ENCODE data around the gene BCL2A1.
"Not testable (repeated sequence)": the region's sequence is repeated elsewhere in the genome, so short reads cannot be mapped to it uniquely, and the experiment has no call there.

Gene BCL2A1

GRCh38 chr15:79989183-79989582 is 18.2 kb upstream of the BCL2A1 start:
- no peak for DNase-seq (ENCODE audit: low spot score)

- no peak for DNase-seq (ENCODE audit: low spot score)
Measured at GRCh38 chr15:79988448-79989117, 17.6 kb upstream of the BCL2A1 start.

DNA sequence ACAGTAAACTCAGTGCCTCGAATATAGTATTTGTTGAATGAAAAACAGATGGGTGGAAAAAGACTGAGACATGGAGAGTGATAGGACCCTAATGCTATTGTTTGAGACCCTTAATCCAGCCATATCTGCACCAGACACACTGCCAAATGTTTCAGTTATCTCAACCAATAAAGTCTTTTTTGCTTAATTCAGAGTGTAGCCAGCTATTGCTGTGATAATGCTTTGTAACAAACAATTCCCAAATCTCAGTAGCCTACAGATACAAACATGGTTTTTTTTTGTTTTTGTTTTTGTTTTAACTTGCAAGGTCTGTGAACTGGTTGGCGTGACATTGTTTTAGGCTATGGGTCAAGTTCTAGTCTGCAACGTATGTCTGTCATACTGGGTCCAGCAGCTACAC is 17.0 kb upstream of the BCL2A1 start:
- DNase-seq (ENCODE audit: low spot score), result no peak

GRCh38 chr15:79987569-79987955 is 16.6 kb upstream of the BCL2A1 start:
- DNase-seq (ENCODE audit: low spot score), result no peak

DNA sequence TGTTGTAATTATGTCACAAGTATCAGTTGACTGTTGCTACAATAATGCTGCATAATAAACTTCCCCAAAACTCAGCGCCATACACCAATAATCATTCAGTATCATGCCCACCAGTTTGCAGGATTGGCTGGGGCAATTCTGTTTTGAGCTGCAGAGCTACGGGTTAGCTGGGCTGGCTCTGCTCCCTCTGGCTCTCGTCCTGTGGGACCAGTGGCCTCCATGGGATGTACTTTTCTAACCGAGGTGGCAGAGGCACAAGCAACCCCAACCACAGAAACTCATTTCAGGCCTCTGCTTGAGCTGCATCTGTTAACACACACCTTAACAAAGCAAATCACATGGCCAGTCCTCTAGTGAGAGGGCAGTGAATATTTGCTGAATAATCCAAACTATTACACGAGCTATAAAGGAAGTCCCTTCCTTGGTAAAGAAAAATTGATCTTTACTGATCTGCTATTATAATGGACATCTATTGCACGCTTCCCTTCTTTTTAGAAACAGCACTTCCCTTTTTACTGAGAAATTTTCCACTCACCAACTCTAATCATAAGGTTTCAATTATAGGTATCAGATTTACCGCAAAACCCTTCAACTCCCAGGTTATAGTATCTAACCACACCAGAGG is 10.9 kb upstream of the BCL2A1 start:
- no peak for DNase-seq (ENCODE audit: low spot score)

GRCh38 chr15:79978655-79979514 is 7.9 kb upstream of the BCL2A1 start:
- DNase-seq (ENCODE audit: low spot score), result peak; percentile 49

- no peak for DNase-seq (ENCODE audit: low spot score)
Measured at GRCh38 chr15:79978260-79978654, 7.3 kb upstream of the BCL2A1 start.

DNA sequence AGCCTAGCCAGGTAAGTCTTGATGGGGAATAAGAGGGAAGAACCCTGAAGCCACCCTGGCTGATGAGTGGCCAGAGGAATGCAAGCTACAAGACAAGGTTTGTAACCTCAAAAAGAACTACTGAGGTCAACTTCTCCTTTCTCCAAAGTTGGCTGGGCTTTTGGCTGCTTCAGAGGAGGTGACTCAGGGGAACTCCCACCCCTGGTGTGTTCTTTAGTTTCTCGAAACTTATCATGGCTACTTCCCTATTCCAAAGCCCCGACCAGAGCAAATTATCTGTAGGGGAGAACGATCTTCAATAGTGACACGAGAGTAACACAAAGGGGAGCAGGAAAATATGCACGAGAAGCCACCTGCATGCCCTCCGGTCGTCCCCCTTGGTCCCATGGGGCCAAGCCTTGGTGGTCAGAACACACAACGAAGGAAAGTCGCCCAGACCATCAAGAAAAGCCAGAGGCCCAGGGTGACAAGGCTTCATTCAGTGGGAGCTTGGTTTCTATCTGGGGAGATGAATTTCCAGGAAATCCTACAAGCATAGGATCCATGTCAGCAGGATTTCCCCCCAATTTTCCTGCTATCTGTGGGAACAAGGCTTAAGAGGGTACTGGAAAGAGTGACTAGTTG is 6.5 kb upstream of the BCL2A1 start:
- no peak for DNase-seq (ENCODE audit: low spot score)

GRCh38 chr15:79973456-79974195 is 2.6 kb upstream of the BCL2A1 start:
- DNase-seq (ENCODE audit: low spot score), result no peak

DNA sequence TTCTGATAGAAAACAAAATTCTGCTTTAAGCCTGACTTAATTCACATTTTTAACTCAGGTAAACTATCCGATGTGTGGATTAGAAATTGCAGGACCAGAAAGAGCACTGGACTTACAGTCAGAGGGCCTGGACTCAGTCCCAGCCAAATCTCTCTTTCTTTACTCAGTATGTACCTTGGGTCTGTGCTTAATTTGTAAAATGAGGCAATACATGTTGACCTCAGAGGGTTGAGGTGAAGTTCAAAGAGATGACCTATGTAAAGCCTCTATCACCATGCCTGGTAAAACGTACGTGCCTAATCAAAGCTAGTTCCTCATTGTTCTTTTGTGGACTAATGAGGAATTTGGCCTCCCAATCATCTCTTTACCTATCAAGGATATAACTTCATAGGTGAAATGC is 1.9 kb upstream of the BCL2A1 start:
- DNase-seq (ENCODE audit: low spot score), result no peak

DNA sequence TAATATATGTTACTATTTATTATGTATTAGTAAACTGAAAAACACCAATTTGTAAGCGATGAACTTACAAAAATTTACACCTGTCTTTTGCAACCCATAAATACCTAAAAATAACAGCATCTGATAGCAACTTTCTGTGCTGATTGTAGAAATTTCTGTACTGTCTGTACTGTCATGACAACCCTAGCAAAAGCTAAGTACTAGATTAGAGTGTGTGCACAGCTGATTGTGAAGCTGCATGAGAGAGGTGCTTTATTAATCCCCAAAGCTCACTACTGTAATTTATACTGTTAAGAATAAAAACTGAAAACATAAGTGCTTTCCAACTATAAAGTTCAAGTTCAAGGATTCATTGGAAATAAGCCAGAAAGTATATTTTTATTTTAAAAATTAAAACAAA is 815 bp downstream of the BCL2A1 start:
- DNase-seq (ENCODE audit: low spot score), result no peak

GRCh38 chr15:79969146-79969545 is 1.9 kb downstream of the BCL2A1 start:
- DNase-seq (ENCODE audit: low spot score), result no peak

DNA sequence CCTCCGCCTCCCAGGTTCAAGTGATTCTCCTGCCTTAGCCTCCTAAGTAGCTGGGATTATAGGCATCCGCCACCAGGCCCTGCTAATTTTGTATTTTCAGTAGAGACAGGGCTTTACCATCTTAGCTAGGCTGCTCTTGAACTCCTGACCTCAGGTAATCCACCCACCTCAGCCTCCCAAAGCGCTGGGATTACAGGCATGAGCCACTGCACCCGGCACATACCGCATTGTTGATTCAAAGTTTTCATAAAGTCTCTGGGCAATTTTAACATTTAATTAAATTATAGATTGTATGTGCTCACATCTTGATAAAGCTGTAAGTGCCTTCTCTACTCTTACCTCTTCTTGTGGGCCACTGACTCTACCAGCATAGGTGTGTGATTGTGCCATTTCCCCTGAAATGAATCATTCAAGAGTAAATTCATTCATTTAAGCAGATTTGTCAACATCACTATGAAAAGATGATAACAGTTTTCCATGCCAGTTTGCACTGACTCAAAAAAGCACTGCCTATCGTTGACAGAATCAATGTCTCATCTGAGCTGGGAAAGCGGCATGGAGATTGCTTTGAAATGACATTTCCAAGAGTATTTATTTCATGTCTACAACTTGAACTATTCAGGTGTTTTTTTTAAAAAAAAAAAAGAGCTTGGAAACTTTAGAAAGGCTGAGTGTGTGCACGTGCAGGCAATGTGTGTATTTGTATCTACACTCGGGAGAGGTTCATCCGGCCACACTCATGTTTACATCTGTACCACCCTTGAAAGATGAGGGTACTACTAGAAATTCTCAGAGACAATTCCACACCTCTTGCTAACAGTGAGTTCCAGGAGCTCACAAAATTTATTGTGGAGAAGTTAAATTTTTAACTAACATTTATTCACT is 3.5 kb downstream of the BCL2A1 start:
- DNase-seq (ENCODE audit: low spot score), result no peak

DNA sequence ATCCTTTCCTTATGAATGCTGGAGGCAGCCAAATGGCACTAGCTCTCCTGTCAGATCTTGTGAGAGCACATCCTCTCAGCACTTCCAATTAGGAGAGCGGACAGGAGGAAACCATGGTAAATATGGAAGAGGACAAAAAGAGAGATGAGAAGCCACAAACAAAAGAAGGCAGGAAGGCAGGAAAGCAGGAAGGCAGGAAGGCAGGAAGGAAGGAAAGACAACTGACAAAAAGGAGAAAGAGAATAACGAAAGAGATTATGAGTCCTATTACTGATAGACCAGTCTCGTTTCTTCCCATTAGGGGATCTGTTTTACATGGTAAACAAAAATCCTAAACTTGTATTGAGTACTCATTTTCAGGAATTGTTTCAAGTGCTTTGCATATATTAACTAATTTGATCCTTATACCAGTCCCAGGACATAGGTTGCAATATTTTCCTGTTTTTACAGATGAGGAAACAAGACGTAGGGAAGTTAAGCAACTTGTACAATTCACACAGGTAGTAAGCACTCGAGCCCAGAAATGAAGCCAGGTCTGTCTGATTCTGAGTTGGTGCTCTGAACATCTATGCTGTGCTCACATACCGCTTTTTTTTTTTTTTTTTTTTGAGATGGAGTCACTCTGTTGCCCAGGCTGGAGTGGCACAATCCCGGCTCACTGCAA is 4.2 kb downstream of the BCL2A1 start:
- DNase-seq (ENCODE audit: low spot score), result no peak

DNA sequence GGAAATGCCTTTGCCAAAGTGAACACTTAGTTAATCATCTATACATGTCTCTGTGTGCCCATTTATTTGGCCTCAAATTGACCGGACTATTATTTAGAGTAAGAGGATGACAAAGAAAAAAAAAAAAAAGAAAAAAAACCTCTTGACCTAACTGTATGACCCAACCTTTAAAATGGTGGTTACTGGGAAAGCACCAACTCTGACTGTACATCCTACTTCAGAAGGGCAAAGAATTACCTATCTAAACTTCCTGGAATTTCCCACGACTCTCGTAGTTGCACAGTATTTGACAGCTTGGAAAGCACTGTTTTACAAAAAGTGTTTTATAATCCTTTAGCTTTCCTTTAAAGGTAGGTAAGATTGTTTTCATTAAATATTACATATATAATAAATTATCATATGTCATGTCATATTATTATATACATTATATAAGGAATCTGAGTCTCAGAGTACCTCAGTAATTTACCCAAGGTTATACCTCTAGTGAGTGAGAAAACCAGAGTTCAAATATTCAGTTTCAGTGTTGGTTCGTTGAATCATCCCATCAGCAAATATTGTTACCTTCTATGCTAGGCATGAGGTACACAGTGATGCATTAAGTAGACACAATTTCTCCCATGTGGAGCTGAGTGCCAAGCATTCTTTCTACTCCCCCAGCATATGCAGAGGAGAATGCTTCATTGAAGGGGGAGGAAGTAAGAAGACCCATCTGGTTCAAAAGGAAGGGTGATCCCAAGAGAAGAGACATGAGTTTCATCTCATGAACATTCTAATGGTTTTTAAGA is 5.0 kb downstream of the BCL2A1 start:
- no peak for DNase-seq (ENCODE audit: low spot score)

DNA sequence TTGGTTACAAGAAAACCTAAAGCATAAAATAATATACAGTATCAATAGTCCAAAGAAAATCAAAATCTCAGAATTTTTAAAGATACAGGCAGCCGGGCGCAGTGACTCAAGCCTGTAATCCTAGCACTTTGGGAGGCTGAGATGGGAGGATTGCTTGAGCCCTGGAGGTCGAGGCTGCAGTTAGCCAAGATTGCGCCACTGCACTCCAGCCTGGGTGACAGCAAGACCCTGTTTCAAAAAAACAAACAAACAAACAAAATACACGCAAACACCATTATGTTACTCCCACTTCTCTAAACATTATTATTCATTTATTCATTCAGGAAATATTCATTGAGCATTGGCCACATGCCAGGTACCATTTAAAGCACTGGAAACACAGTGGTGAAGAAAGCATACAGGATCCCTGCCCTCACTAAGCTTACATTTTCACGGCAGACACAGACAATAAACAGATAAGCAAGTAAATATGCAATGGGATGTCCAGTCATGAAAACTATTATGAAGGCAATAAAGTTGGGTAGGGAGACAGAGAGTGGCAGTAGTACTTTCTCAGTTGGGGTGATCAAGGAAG is 6.7 kb downstream of the BCL2A1 start:
- DNase-seq (ENCODE audit: low spot score), result no peak

- DNase-seq (ENCODE audit: low spot score), result not testable (repeated sequence)
Measured at GRCh38 chr15:79962921-79963320, 8.1 kb downstream of the BCL2A1 start.

DNA sequence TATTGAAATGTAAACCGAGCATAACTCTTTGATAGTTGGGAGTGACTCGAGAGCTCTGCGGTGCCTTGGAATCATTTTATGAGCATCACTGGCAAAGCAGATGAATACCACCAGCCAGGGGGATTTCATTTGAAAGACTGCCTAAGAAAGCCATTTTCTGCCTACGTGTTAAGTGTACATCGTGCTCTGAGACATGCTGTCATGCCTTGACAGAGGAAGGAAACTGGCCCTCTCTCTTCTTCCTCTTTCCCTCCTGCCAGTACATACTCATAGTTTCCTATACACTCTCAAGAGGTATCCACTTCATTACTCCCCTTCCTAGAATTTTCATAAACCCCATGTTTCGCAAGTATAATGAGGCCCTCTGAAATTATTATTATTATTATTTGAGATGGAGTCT is 8.8 kb downstream of the BCL2A1 start:
- no peak for DNase-seq (ENCODE audit: low spot score)

- no peak for DNase-seq (ENCODE audit: low spot score)
Measured at GRCh38 chr15:79960502-79961212, 10.3 kb downstream of the BCL2A1 start.
